Neutrophil (primary cell): Measurements from ENCODE around the gene CPEB1.

ENCODE experiments used
- H3K27ac ChIP-seq: fragments of 200-600 bp; sonication (generic); 2 replicates; pipeline ENCODE4 v1.5.1; 2016; ENCODE audit warnings: mild to moderate bottlenecking, moderate library complexity
- H3K27me3 ChIP-seq: fragments of 200-600 bp; sonication (generic); 2 replicates; pipeline ENCODE4 v1.6.0; 2016; ENCODE audit warnings: mild to moderate bottlenecking
- H3K36me3 ChIP-seq: fragments of 200-600 bp; sonication (generic); 2 replicates; pipeline ENCODE4 v1.5.1; 2017
- H3K4me1 ChIP-seq, 2 experiments: fragments of 200-600 bp in 1 of 2; sonication (generic) in 1 of 2; 1 replicate in 1 of 2; 2 replicates in 1 of 2; pipeline versions ENCODE4 v1.5.1 to v1.6.1; 2013 to 2016; ENCODE audit warnings: low read depth in 1 of 2, low read length in 1 of 2, mild to moderate bottlenecking in 1 of 2, moderate library complexity in 1 of 2; ENCODE audit not compliant: control insufficient read depth in 1 of 2, insufficient read depth in 1 of 2
- H3K4me3 ChIP-seq, 2 experiments: fragments of 200-600 bp in 1 of 2; sonication (generic) in 1 of 2; 1 replicate in 1 of 2; 2 replicates in 1 of 2; pipeline ENCODE4 v1.5.1; 2013 to 2016; ENCODE audit warnings: low read depth in 1 of 2, low read length in 1 of 2, mild to moderate bottlenecking in 1 of 2, moderate library complexity in 1 of 2
- H3K9me3 ChIP-seq: fragments of 200-600 bp; sonication (generic); 2 replicates; pipeline ENCODE4 v1.5.1; 2016
- TF ChIP-seq, protein P1 (sequence below): fragments of 200-600 bp; sonication (generic); IDR thresholded peaks from 2 replicates; pipeline ENCODE4 v1.5.1; 2016; ENCODE audit warnings: antibody characterized with exemption

CPEB1 gene

DNA sequence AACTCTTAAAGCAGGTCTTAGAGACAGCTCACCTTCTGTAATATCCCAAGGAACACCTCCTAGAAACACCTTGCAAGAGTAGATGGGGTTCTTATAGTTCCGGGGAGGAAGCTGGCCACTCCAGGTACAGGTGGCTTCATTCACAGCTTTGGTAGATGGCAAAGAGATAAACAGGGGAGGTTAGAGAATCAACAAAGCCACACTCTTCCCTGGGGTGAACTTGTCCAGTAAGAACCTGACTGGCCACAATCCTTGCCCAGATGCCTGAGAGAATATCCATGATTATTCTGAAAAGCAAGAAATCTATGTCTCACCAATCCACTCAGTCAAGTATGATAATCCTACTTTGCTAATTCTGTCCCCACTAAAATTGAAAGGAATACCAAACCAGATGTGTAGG is 93.3 kb downstream of the CPEB1 start:
- Histone ChIP-seq H3K36me3 (no peaks in the 10 kb centered on the region), H3K4me1 (no peaks in the 10 kb centered on the region), H3K9me3 (no peaks in the 10 kb centered on the region), H3K4me3 (no peak overlapping the region), H3K27me3 (peaks cover 13% of the 10 kb centered on the region), H3K27ac (no peak overlapping the region)
- TF ChIP-seq, protein P1, sequence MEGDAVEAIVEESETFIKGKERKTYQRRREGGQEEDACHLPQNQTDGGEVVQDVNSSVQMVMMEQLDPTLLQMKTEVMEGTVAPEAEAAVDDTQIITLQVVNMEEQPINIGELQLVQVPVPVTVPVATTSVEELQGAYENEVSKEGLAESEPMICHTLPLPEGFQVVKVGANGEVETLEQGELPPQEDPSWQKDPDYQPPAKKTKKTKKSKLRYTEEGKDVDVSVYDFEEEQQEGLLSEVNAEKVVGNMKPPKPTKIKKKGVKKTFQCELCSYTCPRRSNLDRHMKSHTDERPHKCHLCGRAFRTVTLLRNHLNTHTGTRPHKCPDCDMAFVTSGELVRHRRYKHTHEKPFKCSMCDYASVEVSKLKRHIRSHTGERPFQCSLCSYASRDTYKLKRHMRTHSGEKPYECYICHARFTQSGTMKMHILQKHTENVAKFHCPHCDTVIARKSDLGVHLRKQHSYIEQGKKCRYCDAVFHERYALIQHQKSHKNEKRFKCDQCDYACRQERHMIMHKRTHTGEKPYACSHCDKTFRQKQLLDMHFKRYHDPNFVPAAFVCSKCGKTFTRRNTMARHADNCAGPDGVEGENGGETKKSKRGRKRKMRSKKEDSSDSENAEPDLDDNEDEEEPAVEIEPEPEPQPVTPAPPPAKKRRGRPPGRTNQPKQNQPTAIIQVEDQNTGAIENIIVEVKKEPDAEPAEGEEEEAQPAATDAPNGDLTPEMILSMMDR, result no peak

DNA sequence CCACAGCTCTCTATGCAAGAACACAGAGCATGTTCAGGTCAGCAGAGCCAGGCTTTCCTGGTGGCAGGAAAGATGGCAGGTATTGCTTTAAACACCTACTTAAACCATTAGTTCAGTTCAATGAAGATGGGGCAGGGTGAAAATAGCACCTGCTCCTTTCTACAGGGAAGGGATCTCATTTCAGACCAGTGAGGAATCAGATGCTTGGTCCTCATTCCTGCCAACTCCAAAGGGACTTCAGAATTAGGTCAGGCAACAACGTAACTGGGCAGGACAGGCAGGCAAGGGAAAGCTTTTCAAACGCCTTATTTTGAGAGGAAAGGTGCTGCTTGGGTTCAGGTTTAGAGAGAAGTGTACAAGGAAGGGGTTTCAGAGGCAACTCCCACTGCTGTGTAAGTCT is 94.3 kb downstream of the CPEB1 start:
- peaks cover 13% of the 10 kb centered on the region for H3K27me3 ChIP-seq
- H3K4me3 ChIP-seq, result no peak overlapping the region
- TF ChIP-seq, protein P1, result no peak
- no peaks in the 10 kb centered on the region for H3K9me3 ChIP-seq
- no peak overlapping the region for H3K27ac ChIP-seq
- H3K36me3 ChIP-seq, result no peaks in the 10 kb centered on the region
- H3K4me1 ChIP-seq, result no peaks in the 10 kb centered on the region

DNA sequence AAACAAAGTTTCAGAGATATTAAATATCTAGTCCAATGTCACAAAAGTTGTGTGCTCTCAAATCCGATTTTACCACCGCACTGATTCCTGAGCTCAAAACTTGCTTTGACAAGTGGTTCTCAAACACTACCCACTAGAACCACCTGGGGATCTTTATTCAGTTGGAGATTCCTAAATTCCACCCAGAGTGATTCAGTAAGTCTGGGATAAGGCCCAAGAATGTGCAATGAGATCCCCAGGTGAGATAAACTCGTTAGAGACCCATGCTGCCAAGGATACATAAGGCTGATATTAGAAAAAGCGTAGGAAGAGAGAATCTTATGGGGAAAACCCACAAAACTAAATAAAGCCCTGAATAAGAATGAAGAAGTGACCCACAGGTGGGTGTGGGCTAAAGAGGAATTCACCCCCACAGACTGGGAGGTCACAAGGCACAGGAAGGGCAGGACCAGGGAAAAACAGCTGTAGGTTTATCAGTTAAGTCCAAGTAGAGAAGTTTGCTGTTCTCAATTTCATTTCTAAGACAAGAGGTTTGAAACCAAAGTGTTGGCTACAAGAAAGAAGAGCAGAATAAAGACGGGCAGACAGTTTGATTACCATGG is 95.4 kb downstream of the CPEB1 start:
- no peak overlapping the region for H3K4me3 ChIP-seq
- no peaks in the 10 kb centered on the region for H3K4me1 ChIP-seq
- H3K9me3 ChIP-seq, result no peaks in the 10 kb centered on the region
- peaks cover 13% of the 10 kb centered on the region for H3K27me3 ChIP-seq
- TF ChIP-seq, protein P1, result no peak
- H3K36me3 ChIP-seq, result no peaks in the 10 kb centered on the region
- H3K27ac ChIP-seq, result no peak overlapping the region

DNA sequence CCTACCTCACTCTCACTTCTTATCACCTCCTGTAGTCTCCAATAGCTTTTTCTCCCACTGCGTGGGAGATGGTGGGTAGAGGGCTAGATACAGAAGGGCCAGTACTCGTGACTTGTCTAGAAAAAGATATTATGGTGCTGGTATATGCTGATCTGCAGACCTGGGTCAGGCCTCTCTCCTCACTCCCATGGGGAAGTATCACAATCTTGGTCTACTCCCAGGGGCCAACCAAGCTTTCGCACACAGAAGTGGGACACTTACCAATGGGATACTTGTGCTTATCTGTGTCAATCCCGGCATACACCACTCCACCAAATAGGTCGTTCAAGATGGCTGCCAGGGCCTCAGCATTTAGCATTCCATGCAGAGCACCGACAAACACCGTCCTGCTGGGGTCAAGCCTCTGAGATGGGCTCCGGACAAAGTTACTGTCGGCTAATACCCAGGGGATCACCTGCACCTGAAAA is 97.9 kb downstream of the CPEB1 start:
- Histone ChIP-seq H3K27me3 (peaks cover 34% of the 10 kb centered on the region), H3K4me3 (no peak overlapping the region), H3K27ac (no peak overlapping the region), H3K9me3 (no peaks in the 10 kb centered on the region), H3K4me1 (no peaks in the 10 kb centered on the region), H3K36me3 (no peaks in the 10 kb centered on the region)
- TF ChIP-seq, protein P1, result no peak

DNA sequence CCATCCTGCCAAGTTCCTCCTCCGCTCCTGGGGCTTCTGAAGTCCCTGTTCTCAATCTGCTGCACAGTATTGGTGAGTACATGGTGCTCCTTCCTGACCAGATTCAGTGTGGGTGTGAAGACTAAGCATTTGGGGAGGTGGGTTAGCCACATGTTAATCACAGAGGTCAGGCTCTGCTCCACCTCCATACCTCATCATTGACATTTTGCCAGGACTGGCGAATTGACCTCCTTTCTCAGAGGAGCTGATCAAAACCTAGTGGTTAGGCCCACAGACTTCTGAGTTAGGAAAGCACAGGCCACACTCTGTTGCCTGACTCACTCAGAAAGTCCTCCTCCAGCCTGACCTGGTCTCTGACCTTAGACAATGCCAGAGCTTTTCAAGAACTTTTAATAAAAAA is 98.5 kb downstream of the CPEB1 start:
- TF ChIP-seq, protein P1, result no peak
- Histone ChIP-seq H3K27ac (no peak overlapping the region), H3K9me3 (no peaks in the 10 kb centered on the region), H3K27me3 (peaks cover 34% of the 10 kb centered on the region), H3K4me1 (no peaks in the 10 kb centered on the region), H3K36me3 (no peaks in the 10 kb centered on the region), H3K4me3 (no peak overlapping the region)
